ENCODE data around the gene GUCY1A1.

DNA sequence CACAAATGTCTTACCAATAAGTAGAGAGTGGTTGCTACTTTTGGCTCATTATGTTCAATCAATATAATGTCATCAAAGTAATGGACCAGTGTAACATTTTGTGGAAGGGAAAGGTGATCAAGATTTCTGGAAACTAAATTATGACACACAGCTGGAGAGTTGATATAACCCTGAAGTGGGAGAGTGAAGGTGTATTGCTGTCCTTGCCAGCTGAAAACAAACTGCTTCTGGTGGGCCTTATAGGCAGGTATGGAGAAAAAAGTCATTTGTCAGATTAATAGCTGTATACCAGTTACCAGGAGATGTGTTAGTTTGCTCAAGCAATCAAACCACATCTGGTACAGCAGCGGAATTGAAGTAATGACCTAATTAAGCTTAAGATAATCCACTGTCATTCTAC is 74.9 kb downstream of the GUCY1A1 start:
- TF ChIP-seq, protein P1, sequence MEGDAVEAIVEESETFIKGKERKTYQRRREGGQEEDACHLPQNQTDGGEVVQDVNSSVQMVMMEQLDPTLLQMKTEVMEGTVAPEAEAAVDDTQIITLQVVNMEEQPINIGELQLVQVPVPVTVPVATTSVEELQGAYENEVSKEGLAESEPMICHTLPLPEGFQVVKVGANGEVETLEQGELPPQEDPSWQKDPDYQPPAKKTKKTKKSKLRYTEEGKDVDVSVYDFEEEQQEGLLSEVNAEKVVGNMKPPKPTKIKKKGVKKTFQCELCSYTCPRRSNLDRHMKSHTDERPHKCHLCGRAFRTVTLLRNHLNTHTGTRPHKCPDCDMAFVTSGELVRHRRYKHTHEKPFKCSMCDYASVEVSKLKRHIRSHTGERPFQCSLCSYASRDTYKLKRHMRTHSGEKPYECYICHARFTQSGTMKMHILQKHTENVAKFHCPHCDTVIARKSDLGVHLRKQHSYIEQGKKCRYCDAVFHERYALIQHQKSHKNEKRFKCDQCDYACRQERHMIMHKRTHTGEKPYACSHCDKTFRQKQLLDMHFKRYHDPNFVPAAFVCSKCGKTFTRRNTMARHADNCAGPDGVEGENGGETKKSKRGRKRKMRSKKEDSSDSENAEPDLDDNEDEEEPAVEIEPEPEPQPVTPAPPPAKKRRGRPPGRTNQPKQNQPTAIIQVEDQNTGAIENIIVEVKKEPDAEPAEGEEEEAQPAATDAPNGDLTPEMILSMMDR (IDR thresholded peaks at IDR 0.05): no peak
- no peak for TF ChIP-seq POLR2A (IDR thresholded peaks at IDR 0.05; ENCODE audit: low read depth)

Data from esophagus muscularis mucosa (tissue), 3 donors.